ENCODE measurements around the gene CD300LF. TPM values are rescaled to one million over a fixed set of nuclear protein-coding genes. Genes with fewer than 3 reads are reported as not detected.

The CD300LF gene
- total and polyA plus RNA-seq, 9 of the 15 experiments (the other 6 are each of a cell fraction or from before 2014, with no cell fraction given): not detected

DNA sequence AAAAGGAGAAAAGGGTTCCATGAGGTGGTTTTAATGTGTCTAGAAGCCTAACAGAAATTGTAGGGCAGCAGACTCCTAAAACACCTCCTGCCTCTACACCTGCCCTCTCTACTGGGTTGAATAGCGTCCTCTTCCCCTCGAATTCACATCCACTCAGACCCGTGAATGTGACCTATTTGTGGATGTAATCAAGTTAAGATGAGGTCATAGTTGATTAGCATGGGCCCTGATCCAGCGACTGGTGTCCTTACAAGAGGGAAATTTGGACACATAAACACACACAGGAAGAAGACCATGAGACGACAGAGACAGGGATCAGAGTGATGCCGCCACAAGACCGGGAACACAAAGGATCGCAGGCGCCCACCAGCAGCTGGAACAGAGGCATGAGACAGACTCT is 13.5 kb downstream of the CD300LF start:
- POLR2A ChIA-PET: interaction anchor here (0.6 to 1.3 kb wide), 3 partner anchors 14 to 1269 kb away, joined by 3 read pairs; no protein-coding TSS in a partner anchor
- CTCF ChIA-PET (ENCODE audit: low intra/inter-chr PET ratio): no interaction called here
- 0% methylated on average over 9 of the region's 9 CpGs for WGBS (ENCODE audit: insufficient coverage, low coverage, missing lambda C conversion rate)
- Histone ChIP-seq H3K27ac (ENCODE audit: extremely low read depth, low read depth, low read length) (no peak overlapping the region), H3K79me2 (ENCODE audit: control insufficient read depth, insufficient read depth, low read length) (no peaks in the 10 kb centered on the region), H3K4me2 (ENCODE audit: insufficient read depth, low read length) (no peak overlapping the region), H4K20me1 (replicated peaks; ENCODE audit: control insufficient read depth, insufficient read depth, low read length) (no peaks in the 10 kb centered on the region), H3K36me3 (ENCODE audit: control insufficient read depth, insufficient read depth, low read length) (no peaks in the 10 kb centered on the region), H3K4me3 (no peak overlapping the region), H3K27me3 (ENCODE audit: control insufficient read depth in 2 of 2, insufficient read depth in 2 of 2, low read length in 2 of 2) (peaks cover 10 to 57% of the 10 kb centered on the region in 2 experiments; a peak in 4 of 5 replicates), H3K9me3 (replicated peaks; ENCODE audit: control insufficient read depth, insufficient read depth, low read depth, low read length) (no peaks in the 10 kb centered on the region), H3K9me1 (ENCODE audit: control insufficient read depth, insufficient read depth, low read length) (no peaks in the 10 kb centered on the region), H3K4me1 (replicated peaks in 1 of 2; ENCODE audit: control insufficient read depth in 2 of 2, insufficient read depth in 2 of 2, low read length in 2 of 2) (no peaks in the 10 kb centered on the region), H2AFZ (ENCODE audit: low read depth, low read length) (no peak overlapping the region), H3K9ac (ENCODE audit: insufficient read depth in 1 of 2, low read depth in 2 of 2, low read length in 2 of 2) (no peak overlapping the region)
- DNase-seq (ENCODE audit: extremely low read depth in 1 of 4, low spot score in 3 of 4) (no peak), FAIRE-seq (no peak), ATAC-seq (no peak)
- in situ Hi-C loops (cut with MboI) (no loop called here), intact Hi-C loops (cut with micrococcal nuclease) (no loop called here)
- BruUV-seq (replicated peaks): no TSS peak
- TF ChIP-seq, protein P1, sequence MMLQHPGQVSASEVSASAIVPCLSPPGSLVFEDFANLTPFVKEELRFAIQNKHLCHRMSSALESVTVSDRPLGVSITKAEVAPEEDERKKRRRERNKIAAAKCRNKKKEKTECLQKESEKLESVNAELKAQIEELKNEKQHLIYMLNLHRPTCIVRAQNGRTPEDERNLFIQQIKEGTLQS (IDR thresholded peaks at IDR 0.05): peak; percentile 11; the same call in 1 of the 2 replicates
- TF ChIP-seq, protein P1 (CRISPR knock-in tag; conservative IDR thresholded peaks at IDR 0.05): no peak
- TF ChIP-seq, protein P2, sequence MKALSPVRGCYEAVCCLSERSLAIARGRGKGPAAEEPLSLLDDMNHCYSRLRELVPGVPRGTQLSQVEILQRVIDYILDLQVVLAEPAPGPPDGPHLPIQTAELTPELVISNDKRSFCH (CRISPR knock-in tag; IDR thresholded peaks at IDR 0.05): no peak
- TF ChIP-seq, protein P2 (tag; IDR thresholded peaks at IDR 0.05): no peak
- TF ChIP-seq HLTF (IDR thresholded peaks at IDR 0.05) (no peak), ZNF707 (CRISPR knock-in tag; conservative IDR thresholded peaks at IDR 0.05) (no peak)

All from K562 (cell line).